Stimulated activated naive CD8-positive, alpha-beta T cell treated with anti-CD3 and anti-CD28 coated beads, Interleukin-15, Interleukin-2, amounts not matched to agents 100 ng/mL and 50 ng/mL, for 24 hours (primary cell): ENCODE data around the gene AP3D1.

Experiments
- H3K27ac Mint-ChIP-seq: one replicate; pipeline ENCODE4 v1.8.0; 2021; ENCODE audit warnings: mild to moderate bottlenecking, mixed read lengths
- H3K27me3 Mint-ChIP-seq: one replicate; pipeline ENCODE4 v1.8.0; 2021; ENCODE audit warnings: mixed read lengths
- H3K36me3 Mint-ChIP-seq: one replicate; pipeline ENCODE4 v1.8.0; 2021; ENCODE audit warnings: low read depth, mixed read lengths
- H3K4me1 Mint-ChIP-seq: one replicate; pipeline ENCODE4 v1.8.0; 2021; ENCODE audit warnings: low read depth, mixed read lengths
- H3K4me3 Mint-ChIP-seq: one replicate; pipeline ENCODE4 v1.8.0; 2021; ENCODE audit warnings: mild to moderate bottlenecking, mixed read lengths
- H3K9me3 Mint-ChIP-seq: one replicate; pipeline ENCODE4 v1.8.0; 2021; ENCODE audit warnings: mixed read lengths

Gene AP3D1

DNA sequence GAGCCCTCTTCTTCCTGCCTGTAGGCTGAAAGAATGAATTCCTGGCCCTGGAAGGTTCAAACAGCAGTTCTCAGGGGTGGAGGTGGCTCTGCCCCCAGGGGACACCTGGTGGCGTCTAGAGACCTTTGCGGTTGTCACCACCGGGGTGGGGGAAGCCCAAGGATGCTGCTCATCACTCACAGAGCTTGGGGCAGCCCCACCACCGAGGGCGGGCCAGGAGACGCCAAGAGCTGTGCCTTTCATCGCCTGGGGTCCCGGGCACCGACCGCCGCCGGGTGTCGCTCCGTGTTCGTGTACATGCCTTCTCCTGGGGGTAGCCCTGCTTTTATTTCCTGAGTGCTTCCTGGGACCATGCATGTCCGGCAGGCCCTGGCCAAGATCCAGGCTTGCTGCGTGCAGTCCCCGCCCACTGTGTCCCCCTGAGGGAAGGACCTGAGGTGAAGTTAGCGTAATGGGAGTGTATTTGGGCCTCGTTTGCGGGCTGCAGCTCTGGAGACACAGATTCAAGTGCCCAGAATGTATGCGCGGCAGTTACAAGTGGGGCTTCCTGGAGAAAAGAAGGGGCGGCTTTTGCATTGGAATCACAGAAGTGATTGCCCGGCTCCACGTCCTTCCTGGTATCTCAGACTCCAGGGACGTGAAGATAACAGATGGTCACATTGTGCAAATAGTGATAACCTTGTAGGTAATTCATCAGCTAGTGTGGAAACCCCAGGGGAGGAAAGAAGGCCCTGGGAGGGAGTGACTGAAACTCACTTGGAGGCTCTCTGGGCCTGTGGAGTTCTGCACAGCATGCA, 20.2 kb upstream of the AP3D1 start:
- Mint-ChIP-seq H3K27me3 (no peaks in the 10 kb centered on the region), H3K27ac (peak overlapping the region; percentile 75), H3K4me1 (peaks cover 83% of the 10 kb centered on the region), H3K9me3 (no peaks in the 10 kb centered on the region), H3K4me3 (peak overlapping the region; percentile 75), H3K36me3 (peaks cover 26% of the 10 kb centered on the region)

GRCh38 chr19:2170987-2171348, 19.6 kb upstream of the AP3D1 start:
- Mint-ChIP-seq H3K4me3 (peak overlapping the region; percentile 75), H3K4me1 (peaks cover 85% of the 10 kb centered on the region)

DNA sequence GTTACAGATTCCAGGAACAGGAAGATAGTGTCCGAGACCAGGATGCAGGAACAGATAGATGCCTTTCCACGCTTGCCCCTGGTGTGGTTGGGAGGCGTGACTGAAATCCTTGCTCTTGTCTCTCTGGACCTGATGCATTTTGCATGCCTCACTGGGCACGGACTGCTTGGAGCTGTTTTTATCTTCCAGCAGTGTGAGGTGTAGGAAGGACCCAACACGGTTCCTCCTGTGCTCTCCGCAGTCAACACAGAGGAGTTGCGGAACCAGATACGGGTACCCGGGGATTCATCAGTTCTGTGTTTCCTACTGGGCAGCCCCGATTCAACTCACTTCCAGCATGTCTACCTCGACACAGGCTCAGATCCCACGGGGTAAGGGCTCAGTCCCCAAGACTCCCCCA, 18.9 kb upstream of the AP3D1 start:
- peaks cover 27% of the 10 kb centered on the region for H3K36me3 Mint-ChIP-seq
- peak overlapping the region; percentile 75 for H3K4me3 Mint-ChIP-seq
- no peaks in the 10 kb centered on the region for H3K9me3 Mint-ChIP-seq
- H3K27me3 Mint-ChIP-seq: no peaks in the 10 kb centered on the region
- peak overlapping the region; percentile 95 for H3K27ac Mint-ChIP-seq
- peaks cover 89% of the 10 kb centered on the region for H3K4me1 Mint-ChIP-seq

More at GRCh38 chr19:2170987-2171348, 19.6 kb upstream of the AP3D1 start:
- Mint-ChIP-seq H3K36me3 (peaks cover 27% of the 10 kb centered on the region), H3K27ac (peak overlapping the region; percentile 75), H3K9me3 (no peaks in the 10 kb centered on the region), H3K27me3 (no peaks in the 10 kb centered on the region)

DNA sequence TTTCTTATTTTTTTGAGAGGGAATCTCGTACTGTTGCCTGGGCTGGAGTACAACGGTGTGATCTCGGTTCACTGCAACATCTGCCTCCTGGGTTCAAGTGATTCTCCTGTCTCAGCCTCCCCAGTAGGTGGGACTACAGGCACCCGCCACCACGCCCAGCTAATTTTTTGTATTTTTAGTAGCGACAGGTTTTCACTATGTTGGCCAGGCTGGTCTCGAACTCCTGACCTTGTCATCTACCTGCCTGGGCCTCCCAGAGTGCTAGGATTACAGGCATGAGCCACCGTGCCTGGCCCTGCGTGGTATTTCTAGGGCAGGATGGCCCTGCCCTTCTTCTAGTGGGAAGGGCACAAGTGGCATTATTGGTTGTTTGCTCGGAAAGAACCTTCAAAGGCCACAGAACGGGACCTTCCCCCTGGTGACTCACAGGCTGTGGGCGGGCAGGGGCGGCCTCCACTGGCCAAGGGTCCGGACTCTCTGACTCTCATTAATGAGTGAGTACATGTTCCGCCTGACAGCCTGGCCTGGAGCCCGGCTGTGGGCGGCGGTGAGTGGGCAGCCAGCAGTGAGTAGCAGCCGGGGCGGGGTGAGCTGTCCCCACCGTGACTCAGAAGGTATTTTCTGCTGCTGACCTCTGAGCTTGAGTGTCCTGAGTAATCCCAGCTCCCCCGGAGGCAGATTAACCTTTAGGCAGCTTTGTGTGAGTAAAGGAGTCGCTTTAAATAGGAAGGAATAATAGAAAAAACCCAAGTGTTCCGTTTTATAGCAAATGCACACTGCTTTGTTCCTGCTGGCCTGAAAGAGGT, 17.5 kb upstream of the AP3D1 start:
- Mint-ChIP-seq H3K4me1 (peaks cover 84% of the 10 kb centered on the region), H3K27me3 (no peaks in the 10 kb centered on the region), H3K9me3 (no peaks in the 10 kb centered on the region), H3K36me3 (peaks cover 26% of the 10 kb centered on the region), H3K4me3 (peak overlapping the region; percentile 78), H3K27ac (peak overlapping the region; percentile 95)

DNA sequence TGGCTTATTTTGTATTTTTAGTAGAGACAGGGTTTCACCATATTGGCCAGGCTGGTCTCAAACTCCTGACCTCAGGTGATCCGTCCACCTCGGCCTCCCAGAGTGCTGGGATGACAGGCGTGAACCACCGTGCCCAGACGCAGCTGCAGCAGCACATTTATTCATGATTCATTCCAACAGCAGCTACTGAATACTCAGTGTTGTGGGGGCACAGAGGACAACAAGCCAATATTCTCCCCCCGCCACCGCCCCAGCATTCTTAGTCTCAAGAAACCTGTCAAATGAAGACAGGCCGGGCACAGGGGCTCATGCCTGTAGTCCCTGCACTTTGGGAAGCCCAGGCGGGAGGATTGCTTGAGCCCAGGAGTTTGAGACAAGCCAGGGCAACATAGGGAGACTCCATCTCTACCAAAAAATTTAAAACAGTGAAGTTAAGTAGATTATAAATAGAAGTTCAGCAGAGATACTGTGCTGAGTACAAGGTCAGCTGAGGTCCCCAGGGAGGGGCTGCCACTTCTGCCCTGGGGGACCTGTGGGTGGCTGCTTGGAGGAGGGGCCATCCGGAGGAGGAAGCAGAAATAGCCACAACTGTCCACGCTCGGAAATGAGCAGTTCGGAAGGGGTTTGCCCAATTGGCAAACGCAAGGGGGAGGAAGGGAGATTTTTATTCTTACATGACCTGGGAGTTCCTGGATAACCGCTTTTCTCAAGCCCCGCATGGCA, 16.7 kb upstream of the AP3D1 start:
- H3K4me1 Mint-ChIP-seq: peaks cover 76% of the 10 kb centered on the region
- H3K27me3 Mint-ChIP-seq: no peaks in the 10 kb centered on the region
- H3K4me3 Mint-ChIP-seq: peak overlapping the region; percentile 78
- H3K9me3 Mint-ChIP-seq: no peaks in the 10 kb centered on the region
- peaks cover 19% of the 10 kb centered on the region for H3K36me3 Mint-ChIP-seq
- H3K27ac Mint-ChIP-seq: peak overlapping the region; percentile 95

GRCh38 chr19:2166741-2167738, 15.7 kb upstream of the AP3D1 start:
- H3K9me3 Mint-ChIP-seq: no peaks in the 10 kb centered on the region
- peak overlapping the region; percentile 78 for H3K4me3 Mint-ChIP-seq
- peaks cover 66% of the 10 kb centered on the region for H3K4me1 Mint-ChIP-seq
- H3K36me3 Mint-ChIP-seq: peaks cover 14% of the 10 kb centered on the region
- no peak overlapping the region for H3K27ac Mint-ChIP-seq
- H3K27me3 Mint-ChIP-seq: no peaks in the 10 kb centered on the region

DNA sequence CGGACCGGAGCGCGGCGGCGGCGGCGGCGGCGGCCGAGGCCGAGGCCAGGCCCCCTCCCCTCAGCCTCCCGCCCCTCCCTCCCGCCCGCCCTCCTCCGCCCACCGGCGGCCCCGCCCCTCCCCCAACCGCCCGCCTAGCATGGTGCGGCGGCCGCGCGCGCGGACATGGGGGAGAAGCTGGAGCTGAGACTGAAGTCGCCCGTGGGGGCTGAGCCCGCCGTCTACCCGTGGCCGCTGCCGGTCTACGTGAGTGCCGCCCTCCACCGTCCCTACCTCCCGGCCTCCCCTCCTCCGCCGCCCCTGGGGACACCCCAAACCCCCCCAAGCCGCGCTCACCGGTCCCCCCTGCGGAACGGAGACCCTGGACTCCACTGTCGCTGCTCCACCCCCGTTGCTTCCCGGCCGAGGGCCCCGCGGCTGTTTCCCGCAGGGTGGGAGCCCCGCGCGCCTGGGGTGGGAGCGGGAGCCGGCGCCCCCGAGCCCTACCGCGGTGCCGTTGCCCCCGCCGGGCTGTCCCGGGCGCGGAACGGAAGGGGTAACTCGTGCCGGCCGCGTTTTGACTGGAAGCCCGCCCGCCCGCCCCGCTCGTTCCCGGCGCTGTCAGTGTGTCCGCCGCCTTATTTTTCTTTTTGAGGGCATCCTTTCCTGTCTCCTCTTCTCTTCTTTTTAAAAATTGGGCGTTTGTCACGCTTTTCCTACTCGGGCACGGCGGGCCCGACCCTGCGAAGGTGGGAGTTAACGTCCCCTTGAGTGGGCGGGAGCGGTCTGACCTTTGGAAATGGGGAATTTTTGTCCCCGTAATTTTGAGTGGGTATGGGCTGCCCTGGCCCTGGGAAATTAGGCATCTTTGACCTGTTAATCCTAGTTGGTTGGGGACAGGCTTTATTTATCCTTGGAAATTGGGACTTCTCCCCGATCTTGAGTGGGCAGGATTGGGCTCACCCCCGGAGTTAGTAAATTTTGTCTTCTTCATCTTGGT, 12.9 kb upstream of the AP3D1 start:
- Mint-ChIP-seq H3K4me3 (peak overlapping the region; percentile 99), H3K27ac (peak overlapping the region; percentile 98), H3K4me1 (peaks cover 39% of the 10 kb centered on the region), H3K9me3 (no peaks in the 10 kb centered on the region), H3K36me3 (peaks cover 10% of the 10 kb centered on the region), H3K27me3 (no peaks in the 10 kb centered on the region)

DNA sequence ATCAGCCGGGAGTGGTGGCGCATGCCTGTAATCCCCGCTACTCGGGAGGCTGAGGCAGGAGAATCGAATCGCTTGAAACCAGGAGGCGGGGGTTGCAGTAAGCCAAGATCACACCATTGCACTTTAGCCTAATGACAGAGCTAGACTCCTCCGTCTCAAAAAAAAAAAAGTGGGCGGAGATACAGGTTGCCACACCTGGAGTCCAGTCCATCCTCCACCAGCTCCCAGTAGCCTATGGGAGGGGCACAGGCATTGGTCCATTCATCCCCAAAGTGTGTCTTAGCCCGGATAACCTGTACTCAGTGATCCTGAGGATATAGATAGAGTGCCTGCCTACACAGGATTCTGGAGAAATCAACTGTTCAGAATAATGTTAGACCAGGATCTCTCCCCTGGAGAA, 9.0 kb upstream of the AP3D1 start:
- H3K4me1 Mint-ChIP-seq: peaks cover 9% of the 10 kb centered on the region
- no peak overlapping the region for H3K27ac Mint-ChIP-seq
- H3K27me3 Mint-ChIP-seq: no peaks in the 10 kb centered on the region
- H3K9me3 Mint-ChIP-seq: no peaks in the 10 kb centered on the region
- peaks cover 4% of the 10 kb centered on the region for H3K36me3 Mint-ChIP-seq
- H3K4me3 Mint-ChIP-seq: no peak overlapping the region

DNA sequence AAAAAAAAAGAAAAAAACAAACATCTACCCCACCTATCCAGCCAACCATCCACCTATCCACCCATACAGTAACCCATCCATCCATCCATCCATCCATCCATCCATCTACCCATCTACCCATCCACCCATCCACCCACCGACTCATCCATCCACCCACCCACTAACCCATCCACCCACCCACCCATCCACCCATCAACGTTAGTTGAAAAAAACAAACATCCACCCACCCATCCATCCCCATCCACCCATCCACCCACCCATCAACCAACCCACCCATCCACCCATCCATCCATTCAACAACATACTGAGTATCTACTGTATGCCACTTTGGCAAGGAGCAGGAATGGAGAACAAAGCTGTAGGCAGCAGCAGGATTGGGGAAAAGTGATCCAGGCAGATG, 6.1 kb upstream of the AP3D1 start:
- Mint-ChIP-seq H3K27ac (peak overlapping the region; percentile 7), H3K27me3 (no peaks in the 10 kb centered on the region), H3K4me1 (peaks cover 9% of the 10 kb centered on the region), H3K4me3 (no peak overlapping the region), H3K36me3 (no peaks in the 10 kb centered on the region), H3K9me3 (no peaks in the 10 kb centered on the region)

DNA sequence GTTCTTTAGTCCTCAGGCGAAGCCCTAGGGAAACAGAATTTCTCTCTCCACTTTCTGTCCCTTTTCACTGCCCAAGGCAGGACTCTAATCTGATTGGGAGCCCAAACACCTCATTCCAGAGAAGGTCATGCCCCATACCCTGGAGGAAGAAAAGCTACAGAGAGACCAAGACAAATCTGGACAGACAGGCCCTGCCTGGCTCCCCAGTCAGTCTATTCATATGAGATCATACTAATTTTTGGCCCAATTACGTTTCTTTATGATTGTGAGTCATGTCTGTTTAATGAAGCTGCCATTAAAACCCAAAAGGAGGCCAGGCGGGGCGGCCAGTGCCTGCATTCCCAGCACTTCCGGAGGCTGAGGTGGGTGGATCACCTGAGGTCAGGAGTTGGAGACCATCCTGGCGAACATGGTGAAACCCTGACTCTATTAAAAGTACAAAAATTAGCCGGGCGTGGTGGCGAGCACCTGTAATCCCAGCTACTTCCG, 3.3 kb upstream of the AP3D1 start:
- Mint-ChIP-seq H3K9me3 (no peaks in the 10 kb centered on the region), H3K4me1 (peaks cover 26% of the 10 kb centered on the region), H3K27me3 (no peaks in the 10 kb centered on the region), H3K4me3 (no peak overlapping the region), H3K27ac (no peak overlapping the region), H3K36me3 (peaks cover 4% of the 10 kb centered on the region)

DNA sequence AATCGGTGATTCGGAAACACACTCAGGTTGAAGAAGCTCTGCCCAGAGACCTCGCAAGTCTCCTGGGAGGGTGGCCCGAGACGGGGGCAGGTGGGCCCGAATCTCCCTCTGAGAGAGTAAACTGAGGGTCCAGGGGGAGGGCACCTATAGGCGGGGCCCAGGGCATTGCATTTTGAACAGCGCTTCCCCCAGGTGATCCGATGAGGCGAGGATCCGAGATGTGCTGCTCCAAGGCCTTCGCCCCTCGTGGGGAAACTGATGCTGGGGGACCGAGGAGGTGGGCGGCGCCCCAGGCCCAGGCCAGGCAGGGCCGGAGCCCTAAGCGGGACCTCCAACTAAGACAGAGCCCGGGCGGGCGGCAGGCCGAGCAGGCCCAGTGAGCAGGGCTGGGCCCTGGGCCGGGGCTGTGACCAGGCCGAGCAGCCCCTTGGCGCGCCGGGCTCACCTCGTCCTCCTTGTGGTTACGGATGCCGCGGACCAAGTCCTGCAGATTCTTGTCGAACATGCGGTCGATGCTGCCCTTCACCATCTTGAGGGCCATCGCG, 500 bp downstream of the AP3D1 start:
- Mint-ChIP-seq H3K4me1 (peaks cover 54% of the 10 kb centered on the region), H3K27me3 (no peaks in the 10 kb centered on the region), H3K27ac (peak overlapping the region; percentile 36), H3K9me3 (no peaks in the 10 kb centered on the region), H3K4me3 (peak overlapping the region; percentile 86), H3K36me3 (peaks cover 13% of the 10 kb centered on the region)

GRCh38 chr19:2149980-2150793, 1.2 kb downstream of the AP3D1 start:
- H3K36me3 Mint-ChIP-seq: peaks cover 15% of the 10 kb centered on the region
- H3K9me3 Mint-ChIP-seq: no peaks in the 10 kb centered on the region
- no peaks in the 10 kb centered on the region for H3K27me3 Mint-ChIP-seq
- H3K27ac Mint-ChIP-seq: peak overlapping the region; percentile 92
- H3K4me3 Mint-ChIP-seq: peak overlapping the region; percentile 86
- peaks cover 59% of the 10 kb centered on the region for H3K4me1 Mint-ChIP-seq
